Stimulated activated CD4-positive, alpha-beta T cell treated with anti-CD3 and anti-CD28 coated beads, TNF-alpha, amount 100 ng/mL, for 48 hours (primary cell): ENCODE results near the gene GLP2R.

Experiments used
- DNase-seq, 3 donors: peaks; one replicate each; pipeline ENCODE4 v3.0.0-alpha.2; 2020; ENCODE audit warnings: low read depth in 3 of 3

The GLP2R gene

GRCh38 chr17:9814337-9814945 lies 11.3 kb upstream of the GLP2R start:
- no peak for DNase-seq

DNA sequence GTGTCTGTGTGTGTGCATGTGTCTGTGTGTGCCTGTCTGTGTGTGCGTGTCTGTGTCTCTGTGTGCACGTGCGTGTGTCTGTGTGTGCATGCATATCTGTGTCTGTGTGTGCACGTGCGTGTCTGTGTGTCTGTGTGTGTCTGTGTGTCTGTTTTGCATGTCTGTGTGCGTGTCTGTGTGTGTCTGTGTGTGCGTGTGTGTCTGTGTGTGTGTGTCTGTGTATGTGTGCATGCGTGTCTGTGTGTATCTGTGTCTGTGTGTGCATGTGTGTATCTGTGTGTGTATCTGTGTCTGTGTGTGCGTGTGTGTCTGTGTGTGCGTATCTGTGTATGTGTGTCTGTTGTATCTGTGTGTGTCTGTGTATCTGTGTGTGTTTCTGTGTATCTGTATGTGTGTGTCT lies 9.3 kb upstream of the GLP2R start:
- DNase-seq, result no peak

DNA sequence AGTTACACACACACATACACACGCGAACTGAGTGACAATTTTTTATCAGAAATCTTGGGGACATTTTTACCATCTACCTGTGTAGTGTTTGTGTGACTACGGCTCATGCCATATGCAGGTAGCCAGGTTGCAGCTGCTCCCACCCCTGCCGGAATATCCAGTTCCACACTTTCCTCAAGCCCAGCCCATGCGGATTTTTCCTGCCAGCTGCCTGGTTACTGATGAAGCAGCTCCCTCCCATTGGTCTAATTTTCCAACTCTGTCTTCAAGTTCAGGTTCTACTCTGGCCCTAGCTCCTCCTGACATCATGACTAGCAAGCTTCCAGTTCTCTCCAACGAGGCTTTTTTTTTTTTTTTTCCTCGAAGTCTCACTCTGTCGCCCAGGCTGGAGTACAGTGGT lies 8.6 kb upstream of the GLP2R start:
- DNase-seq, result no peak

DNA sequence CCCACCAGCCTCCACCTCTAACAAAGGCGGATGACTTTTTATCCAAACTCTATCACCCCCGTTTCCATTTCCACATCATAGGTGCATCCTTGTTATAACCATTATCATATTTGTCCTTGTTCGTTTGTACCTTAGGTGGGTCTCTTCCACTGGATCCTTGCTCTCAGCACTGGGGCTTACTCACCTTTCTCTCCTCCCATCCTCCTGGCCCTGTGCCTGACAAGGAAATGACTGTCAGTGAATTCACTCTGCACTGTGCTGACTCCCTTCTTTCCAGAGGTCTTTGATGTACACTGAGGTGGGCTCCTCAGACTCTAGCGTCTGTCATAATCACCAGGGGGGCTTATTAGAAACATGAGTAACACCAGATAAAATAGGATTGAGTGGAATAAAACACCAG lies 7.0 kb upstream of the GLP2R start:
- no peak for DNase-seq

GRCh38 chr17:9820448-9820847 lies 5.3 kb upstream of the GLP2R start:
- no peak for DNase-seq

DNA sequence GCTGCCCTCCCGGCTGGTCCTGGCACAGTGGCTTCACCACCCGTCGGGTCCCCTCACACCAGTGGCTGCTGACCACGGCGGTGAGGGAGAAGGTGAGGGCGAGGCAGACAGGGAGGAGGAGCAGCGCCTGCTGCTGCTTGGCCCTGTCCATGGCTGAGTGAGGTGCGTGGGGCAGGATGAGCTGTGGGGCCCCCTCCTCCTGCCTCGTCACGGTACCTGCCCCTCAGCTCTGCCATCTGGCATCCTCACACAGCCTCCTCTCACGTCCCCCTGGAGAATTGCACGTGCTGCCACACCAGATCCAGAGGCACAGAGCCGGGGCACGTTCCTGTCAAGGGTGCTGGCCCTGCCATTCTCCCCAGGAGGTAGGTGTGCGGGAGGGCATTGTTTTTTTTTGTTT lies 3.8 kb upstream of the GLP2R start, which contains the start of gene GSG1L2:
Gene GSG1L2 (minus strand): TSS at position 159 of the 400 bp plus-strand sequence. CDS start 8 bp downstream, at position 151.
- DNase-seq, result no peak

DNA sequence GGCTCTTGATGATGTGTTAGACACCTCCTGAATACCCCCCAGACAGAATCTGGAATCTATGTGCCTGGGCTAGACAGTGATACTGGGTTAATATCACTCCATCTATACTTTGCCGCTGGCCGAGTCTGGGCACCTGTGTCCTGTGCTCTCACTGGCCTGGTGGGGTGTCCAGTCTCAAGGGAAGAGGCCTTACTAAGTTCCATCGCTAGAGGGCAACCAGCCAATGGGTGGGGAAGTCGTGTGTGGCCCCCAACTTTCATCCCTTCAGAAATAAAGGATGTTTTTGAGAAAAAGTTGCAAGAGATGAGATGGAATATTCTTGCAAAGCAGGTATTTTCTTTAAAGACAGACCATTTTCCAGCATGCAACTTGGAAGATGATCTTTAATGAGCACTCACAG lies 1.6 kb upstream of the GLP2R start:
- no peak for DNase-seq

GRCh38 chr17:9824797-9825338 lies 856 bp upstream of the GLP2R start:
- DNase-seq, result no peak

DNA sequence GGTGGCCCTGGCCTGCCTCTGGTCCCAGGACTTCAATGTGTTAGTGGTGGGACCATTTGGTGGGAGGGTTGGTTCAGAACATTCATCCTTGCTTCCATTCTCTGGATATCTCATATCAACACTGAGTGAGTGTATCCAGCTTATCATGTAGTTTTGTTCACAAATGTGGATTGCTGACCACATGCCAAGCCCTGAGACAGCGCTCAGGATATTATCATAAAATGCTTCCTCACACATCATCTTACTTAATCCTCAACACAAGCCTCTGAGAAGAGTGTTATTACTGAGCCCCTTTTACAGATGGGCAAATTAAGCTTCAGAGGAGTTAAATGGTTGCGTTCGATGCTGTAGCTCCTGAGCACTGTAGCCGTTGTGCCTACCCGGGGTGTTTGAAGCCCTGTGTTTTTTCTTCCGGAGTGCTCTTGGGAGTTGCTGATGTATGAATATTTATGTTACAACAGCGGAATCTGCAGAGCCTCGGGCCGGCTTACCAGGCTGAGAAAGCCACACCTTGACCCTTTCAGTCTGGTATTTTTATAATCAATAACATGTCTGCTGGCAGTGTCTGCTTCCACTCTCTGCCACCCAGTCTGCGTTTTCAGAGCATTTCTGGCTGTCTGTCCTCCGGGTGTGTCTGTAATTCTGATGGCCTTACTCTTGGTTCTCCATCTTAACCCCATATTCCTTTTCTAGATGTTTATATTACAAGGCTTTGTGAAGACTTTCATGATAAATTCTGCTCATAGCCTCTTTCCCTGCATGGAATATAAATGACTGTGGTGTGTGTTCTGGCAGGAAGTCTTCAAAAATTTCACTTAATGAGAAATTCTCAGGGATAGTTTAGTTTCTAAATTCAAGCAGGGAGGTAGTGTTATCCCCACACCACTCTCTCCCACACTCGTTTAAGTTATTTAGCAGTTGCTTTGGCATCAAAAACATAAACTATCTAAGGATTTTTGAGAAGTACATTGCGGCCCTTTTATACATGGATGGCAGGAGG lies 2.9 kb downstream of the GLP2R start:
- no peak for DNase-seq

GRCh38 chr17:9829343-9829742 lies 3.6 kb downstream of the GLP2R start:
- DNase-seq, result no peak

GRCh38 chr17:9830711-9831110 lies 5.0 kb downstream of the GLP2R start:
- no peak for DNase-seq

DNA sequence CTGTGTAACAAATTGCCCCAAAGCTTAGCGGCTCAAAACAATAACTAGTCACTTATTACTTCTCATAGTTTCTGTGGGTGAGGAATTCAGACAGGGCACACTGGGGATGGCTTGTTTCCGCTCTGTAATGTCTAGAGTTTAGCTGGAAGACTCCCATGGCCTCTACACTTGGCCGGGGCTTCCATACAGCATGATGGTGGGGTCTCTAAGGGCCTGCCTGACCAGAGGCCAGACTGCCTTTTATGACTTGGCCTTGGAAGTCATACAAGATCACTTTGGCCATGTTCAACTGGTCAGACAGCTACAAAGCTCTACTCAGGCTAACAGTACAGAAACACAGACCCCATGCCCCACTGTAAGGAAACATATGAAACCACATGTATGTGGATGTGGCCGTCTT lies 8.2 kb downstream of the GLP2R start:
- no peak for DNase-seq

GRCh38 chr17:9837551-9838471 lies 12.1 kb downstream of the GLP2R start:
- no peak for DNase-seq

DNA sequence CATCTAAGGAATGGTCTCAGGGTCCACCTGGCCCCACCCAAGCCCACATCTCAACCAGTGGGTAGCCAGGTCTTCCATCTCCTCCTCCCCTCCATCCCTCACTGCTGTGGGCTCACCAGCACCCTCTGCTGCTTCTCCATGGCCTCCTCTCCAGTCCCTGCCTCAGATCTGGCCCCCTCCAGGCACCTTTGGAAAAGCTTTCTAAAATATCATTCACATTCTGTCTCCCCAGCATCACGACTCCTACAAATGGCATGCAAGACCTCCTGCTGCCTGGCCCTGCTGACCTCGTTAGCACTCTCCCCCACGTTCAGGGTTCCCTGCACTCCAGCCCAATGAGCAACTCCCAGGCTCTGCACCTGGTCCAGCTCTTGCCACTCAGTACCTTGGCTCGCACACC lies 13.7 kb downstream of the GLP2R start:
- DNase-seq, result no peak

GRCh38 chr17:9842057-9842758 lies 16.5 kb downstream of the GLP2R start:
- DNase-seq, result no peak

GRCh38 chr17:9843152-9844010 lies 17.7 kb downstream of the GLP2R start:
- DNase-seq, result no peak

- no peak for DNase-seq
Measured at GRCh38 chr17:9844153-9844552, 18.4 kb downstream of the GLP2R start.

DNA sequence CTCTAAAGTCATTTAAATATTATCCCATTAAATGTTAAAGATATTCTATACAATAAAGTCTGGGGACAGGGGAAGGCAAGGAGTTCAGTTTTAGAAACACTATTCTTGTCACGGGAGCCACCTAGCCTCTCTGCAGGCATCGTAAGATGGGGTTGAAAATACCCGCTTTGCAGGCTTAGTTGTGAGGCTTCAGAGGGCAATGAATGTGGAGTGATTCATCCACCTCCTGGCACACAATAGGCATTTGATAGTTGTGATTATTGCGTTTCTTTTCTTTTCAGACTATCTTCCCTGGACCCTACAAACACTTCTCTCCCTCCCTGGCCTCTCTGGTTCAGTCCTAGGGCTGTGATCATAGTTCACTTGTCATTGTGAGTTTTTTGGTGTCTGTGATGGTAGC lies 19.6 kb downstream of the GLP2R start:
- DNase-seq, result no peak

- no peak for DNase-seq
Measured at GRCh38 chr17:9850151-9850550, 24.4 kb downstream of the GLP2R start.

- no peak for DNase-seq
Measured at GRCh38 chr17:9854255-9854654, 28.5 kb downstream of the GLP2R start.
